Measurements from ENCODE around the gene SASH1. TPM values are rescaled to one million over a fixed set of nuclear protein-coding genes. Genes with fewer than 3 reads are reported as not detected.

The SASH1 gene
- total RNA-seq, 1 experiment from 2014 or later = 12.3 TPM

DNA sequence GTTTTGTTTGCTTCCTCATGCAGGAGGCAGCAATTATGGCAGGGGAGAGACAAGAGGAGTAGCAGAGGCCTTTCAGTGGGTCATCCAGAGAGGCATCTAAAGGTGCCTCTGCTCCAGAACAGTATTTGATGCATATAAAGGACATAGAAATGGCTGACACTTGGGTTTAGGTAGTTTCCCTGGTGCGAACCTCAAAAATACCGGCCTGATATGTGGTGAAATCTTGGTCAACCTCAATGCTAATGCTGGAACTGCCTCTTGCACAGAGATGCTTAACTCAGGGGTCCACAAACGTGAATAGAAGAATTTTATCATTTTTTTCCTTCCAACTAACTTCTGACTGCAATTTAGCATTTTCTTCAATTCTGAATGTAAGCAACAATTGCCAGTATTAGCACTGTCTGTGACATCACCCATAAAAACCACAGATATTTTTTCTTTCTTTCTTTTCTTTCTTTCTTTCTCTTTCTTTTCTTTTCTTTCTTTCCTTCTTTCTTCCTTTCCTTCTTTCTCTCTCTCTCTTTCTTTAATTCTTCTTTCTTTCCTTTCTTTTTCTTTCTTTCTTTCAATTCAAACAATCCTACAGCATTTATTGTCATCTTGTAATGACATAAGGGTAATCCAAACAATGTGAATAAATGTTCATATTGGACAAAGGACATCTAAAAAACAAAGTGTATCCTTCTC, 224.2 kb downstream of the SASH1 start:
- TF ChIP-seq, protein P1, sequence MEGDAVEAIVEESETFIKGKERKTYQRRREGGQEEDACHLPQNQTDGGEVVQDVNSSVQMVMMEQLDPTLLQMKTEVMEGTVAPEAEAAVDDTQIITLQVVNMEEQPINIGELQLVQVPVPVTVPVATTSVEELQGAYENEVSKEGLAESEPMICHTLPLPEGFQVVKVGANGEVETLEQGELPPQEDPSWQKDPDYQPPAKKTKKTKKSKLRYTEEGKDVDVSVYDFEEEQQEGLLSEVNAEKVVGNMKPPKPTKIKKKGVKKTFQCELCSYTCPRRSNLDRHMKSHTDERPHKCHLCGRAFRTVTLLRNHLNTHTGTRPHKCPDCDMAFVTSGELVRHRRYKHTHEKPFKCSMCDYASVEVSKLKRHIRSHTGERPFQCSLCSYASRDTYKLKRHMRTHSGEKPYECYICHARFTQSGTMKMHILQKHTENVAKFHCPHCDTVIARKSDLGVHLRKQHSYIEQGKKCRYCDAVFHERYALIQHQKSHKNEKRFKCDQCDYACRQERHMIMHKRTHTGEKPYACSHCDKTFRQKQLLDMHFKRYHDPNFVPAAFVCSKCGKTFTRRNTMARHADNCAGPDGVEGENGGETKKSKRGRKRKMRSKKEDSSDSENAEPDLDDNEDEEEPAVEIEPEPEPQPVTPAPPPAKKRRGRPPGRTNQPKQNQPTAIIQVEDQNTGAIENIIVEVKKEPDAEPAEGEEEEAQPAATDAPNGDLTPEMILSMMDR (IDR thresholded peaks at IDR 0.05; ENCODE audit: unreplicated experiment) = no peak
- intact Hi-C loops (cut with micrococcal nuclease; ENCODE audit: unreplicated experiment) = loop anchor here (5.0 kb wide), 1 partner anchor 455 kb away; no protein-coding TSS in a partner anchor
- Mint-ChIP-seq H3K27me3 (ENCODE audit: unreplicated experiment) (no peaks in the 10 kb centered on the region), H3K36me3 (ENCODE audit: insufficient read depth, unreplicated experiment) (no peaks in the 10 kb centered on the region), H3K27ac (ENCODE audit: unreplicated experiment) (peak overlapping the region; percentile 12), H3K9me3 (ENCODE audit: low read depth, unreplicated experiment) (no peaks in the 10 kb centered on the region), H3K4me1 (ENCODE audit: low read depth, unreplicated experiment) (peaks cover 20% of the 10 kb centered on the region), H3K4me3 (ENCODE audit: low read depth, unreplicated experiment) (no peak overlapping the region)
- no TSS peak for BruUV-seq (replicated peaks)
- CTCF ChIA-PET = no interaction called here
- no peak for DNase-seq

DNA sequence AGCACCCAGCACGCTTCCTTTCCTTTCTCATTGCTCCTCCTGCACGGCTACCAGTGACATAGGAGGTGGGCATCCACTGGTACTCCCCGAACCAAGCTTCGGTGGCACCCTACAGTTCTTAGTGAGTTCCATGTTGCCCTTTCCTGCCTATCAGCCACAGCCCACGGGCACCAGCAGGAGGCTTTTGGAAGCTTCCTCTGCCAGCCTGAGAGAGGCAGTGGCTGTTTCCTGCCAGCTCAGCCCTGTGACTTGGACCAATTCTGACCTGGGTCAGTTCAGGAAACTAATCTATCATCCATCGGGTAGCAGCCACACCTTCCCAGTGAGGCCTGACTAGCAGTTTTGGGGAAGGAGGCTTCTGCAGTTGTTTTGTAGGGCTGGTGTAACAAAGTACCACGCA, 227.8 kb downstream of the SASH1 start:
- intact Hi-C loops (cut with micrococcal nuclease; ENCODE audit: unreplicated experiment) = no loop called here
- CTCF ChIA-PET = no interaction called here
- no peak overlapping the region for H3K27ac Mint-ChIP-seq (ENCODE audit: unreplicated experiment)
- peaks cover 20% of the 10 kb centered on the region for H3K4me1 Mint-ChIP-seq (ENCODE audit: low read depth, unreplicated experiment)
- no TSS peak for BruUV-seq (replicated peaks)
- H3K36me3 Mint-ChIP-seq (ENCODE audit: insufficient read depth, unreplicated experiment) = no peaks in the 10 kb centered on the region
- H3K4me3 Mint-ChIP-seq (ENCODE audit: low read depth, unreplicated experiment) = no peak overlapping the region
- DNase-seq = no peak
- no peaks in the 10 kb centered on the region for H3K27me3 Mint-ChIP-seq (ENCODE audit: unreplicated experiment)
- no peaks in the 10 kb centered on the region for H3K9me3 Mint-ChIP-seq (ENCODE audit: low read depth, unreplicated experiment)
- TF ChIP-seq, protein P1 (IDR thresholded peaks at IDR 0.05; ENCODE audit: unreplicated experiment) = no peak

DNA sequence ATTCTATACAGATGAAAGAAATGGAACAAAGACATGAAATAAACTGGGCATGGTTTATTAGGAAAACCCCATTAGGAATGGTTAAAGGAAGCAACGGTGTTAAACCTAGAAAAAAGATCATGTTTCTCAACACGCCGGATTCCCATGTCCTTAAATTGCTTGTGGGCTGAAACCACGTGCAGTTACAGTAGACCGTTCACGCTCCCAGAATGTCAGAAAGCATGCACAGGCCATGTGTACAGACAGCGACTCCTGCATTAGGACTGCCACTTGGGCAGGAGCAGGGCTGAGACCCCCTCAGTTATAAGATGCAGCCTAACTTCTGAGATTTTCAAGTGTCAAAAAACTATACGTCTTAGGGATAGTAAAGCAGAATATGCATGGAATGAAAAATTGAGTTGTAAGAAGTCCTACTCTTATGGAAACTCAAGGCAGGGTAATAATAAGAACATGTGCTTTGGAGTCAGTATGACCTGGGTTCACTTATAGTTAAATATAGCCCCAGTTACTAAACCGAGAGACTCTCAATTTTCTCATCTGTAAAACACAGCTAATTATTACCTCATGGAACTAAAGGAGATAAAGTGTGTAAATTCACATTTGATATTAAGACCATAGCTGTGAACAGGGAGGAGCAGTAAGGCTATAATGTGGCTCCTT, 230.2 kb downstream of the SASH1 start:
- DNase-seq = no peak
- BruUV-seq (replicated peaks) = no TSS peak
- CTCF ChIA-PET = no interaction called here
- Mint-ChIP-seq H3K36me3 (ENCODE audit: insufficient read depth, unreplicated experiment) (no peaks in the 10 kb centered on the region), H3K27ac (ENCODE audit: unreplicated experiment) (no peak overlapping the region), H3K4me1 (ENCODE audit: low read depth, unreplicated experiment) (no peaks in the 10 kb centered on the region), H3K4me3 (ENCODE audit: low read depth, unreplicated experiment) (no peak overlapping the region), H3K27me3 (ENCODE audit: unreplicated experiment) (no peaks in the 10 kb centered on the region), H3K9me3 (ENCODE audit: low read depth, unreplicated experiment) (no peaks in the 10 kb centered on the region)
- TF ChIP-seq, protein P1 (IDR thresholded peaks at IDR 0.05; ENCODE audit: unreplicated experiment) = no peak
- intact Hi-C loops (cut with micrococcal nuclease; ENCODE audit: unreplicated experiment) = no loop called here

DNA sequence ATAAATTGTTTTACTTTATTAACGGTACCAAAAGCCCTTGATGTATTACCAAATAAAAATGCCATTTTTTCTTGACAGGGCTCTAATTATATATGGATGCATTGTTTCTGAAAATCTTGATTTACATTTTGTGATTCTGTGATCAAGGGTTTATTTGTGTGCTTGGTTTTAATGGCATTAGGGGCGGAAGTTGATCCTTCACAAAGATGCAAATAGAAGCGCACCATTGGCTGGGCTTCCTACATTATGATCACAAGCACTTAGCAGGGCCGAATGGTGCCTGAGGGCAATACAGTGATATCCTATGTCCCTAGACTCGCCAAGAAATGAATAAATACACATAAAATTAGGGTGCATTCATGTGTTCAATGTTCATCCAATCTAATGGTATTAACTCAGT, 231.3 kb downstream of the SASH1 start:
- BruUV-seq (replicated peaks) = no TSS peak
- intact Hi-C loops (cut with micrococcal nuclease; ENCODE audit: unreplicated experiment) = no loop called here
- no peak for DNase-seq
- no peaks in the 10 kb centered on the region for H3K36me3 Mint-ChIP-seq (ENCODE audit: insufficient read depth, unreplicated experiment)
- no peaks in the 10 kb centered on the region for H3K9me3 Mint-ChIP-seq (ENCODE audit: low read depth, unreplicated experiment)
- TF ChIP-seq, protein P1 (IDR thresholded peaks at IDR 0.05; ENCODE audit: unreplicated experiment) = no peak
- no peak overlapping the region for H3K4me3 Mint-ChIP-seq (ENCODE audit: low read depth, unreplicated experiment)
- no peaks in the 10 kb centered on the region for H3K27me3 Mint-ChIP-seq (ENCODE audit: unreplicated experiment)
- H3K27ac Mint-ChIP-seq (ENCODE audit: unreplicated experiment) = no peak overlapping the region
- no peaks in the 10 kb centered on the region for H3K4me1 Mint-ChIP-seq (ENCODE audit: low read depth, unreplicated experiment)
- CTCF ChIA-PET = no interaction called here

Measured in Calu3 (cell line).